Daoy (cell line): Measurements from ENCODE around the gene RASGRP3. TPM values are rescaled to one million over a fixed set of nuclear protein-coding genes. Genes with fewer than 3 reads are reported as not detected.

Experiments used
- total RNA-seq: library from RNA; depleted of rRNA; stranded (reverse); fragments of >200 nt; shearing (Covaris generic); gene quantifications from 2 replicates; pipeline ENCODE4 v1.2.3, GENCODE V29; 2014; rRNA removed

The RASGRP3 gene
- total RNA-seq, 1 experiment from 2014 or later: 6.7 TPM

Other genes with a start within 250 kb of the RASGRP3 start
- gene FAM98A, start 122.7 kb downstream of the RASGRP3 start, total RNA-seq: 36.6 and 111 TPM in 2 replicates